Caki2 (cell line): ENCODE data around the gene LONP1. TPM values are rescaled to one million over a fixed set of nuclear protein-coding genes. Genes with fewer than 3 reads are reported as not detected.
A peak's percentile ranks its signal among the peaks of the same experiment; 100 is the strongest.

Experiments used
- DNase-seq: peaks from one replicate; pipeline ENCODE4 v3.0.0-alpha.2; 2015; ENCODE audit warnings: low read depth
- in situ Hi-C: cut with HindIII; loops from 2 replicates; pipeline ENCODE4 v1.10.0; 2016; ENCODE audit warnings: low sequenced_read_pairs, low pct_unique_long_range_greater_than_20kb, mixed read lengths
- total RNA-seq: library from RNA; depleted of rRNA; stranded (reverse); fragments of >200 nt; shearing (Covaris generic); gene quantifications from 2 replicates; pipeline ENCODE4 v1.2.3, GENCODE V29; 2014; ENCODE audit warnings: low replicate concordance

Gene LONP1
- total RNA-seq, 1 experiment from 2014 or later: 213 TPM

DNA sequence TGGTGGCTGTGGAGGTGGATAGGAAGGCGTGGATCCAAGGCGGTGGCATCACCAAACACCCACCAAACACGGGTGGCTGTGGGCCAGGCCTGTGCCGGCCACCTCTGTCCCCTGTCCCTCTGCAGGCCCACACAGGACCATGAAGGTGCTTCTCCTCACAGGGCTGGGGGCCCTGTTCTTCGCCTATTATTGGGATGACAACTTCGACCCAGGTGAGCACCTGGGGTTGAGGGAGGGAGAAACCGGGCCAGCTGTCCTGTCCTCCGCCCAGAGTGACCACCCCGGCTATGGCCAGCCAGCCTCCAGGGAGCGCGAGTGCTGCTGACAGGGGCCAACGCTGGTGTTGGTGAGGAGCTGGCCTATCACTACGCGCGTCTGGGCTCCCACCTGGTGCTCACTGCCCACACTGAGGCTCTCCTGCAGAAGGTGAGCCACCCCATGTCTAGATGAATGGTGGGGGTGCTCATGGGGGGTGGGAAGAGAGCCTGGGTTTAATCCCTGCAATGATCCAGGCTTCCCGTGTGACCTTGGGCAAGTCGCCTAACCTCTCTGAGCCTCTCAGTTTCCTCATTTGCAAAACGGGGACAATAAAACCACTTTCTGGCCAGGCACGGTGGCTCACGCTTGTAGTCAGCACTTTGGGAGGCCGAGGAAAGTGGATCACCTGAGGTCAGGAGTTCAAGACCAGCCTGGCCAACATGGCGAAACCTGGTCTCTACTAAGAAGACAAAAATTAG is 35.1 kb downstream of the LONP1 start:
- DNase-seq: no peak
- in situ Hi-C loops: no loop called here

DNA sequence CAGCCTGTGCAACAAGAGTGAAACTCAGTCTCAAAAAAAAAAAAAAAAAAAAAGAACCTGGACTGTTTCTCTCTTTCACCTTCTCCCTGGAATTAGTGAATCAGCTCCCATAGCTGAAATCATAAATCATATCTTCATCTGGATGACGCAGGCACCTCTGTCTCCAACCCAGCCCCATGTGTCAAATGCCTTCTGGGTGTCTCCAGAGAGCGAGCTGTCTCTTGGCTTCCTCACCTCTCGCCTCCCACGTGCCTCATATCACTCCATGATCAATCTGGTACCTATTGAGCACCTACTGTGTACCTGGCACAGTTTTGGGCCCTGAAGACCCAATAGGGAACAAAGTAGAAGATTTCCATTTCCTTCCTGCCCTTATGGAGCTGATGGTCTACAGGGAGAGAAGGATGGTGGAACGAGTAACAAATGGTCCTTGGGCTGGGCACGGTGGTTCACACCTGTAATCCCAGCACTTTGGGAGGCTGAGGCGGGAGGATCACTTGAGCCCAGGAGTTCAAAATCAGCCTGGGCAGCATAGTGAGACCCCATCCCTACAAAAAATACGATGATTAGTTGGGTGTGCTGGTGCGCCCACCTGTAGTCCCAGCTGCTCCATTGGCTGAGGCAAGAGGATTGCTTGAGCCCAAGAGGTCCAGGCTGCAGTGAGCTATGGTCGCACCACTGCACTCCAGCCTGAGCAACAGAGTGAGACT is 36.6 kb downstream of the LONP1 start:
- in situ Hi-C loops: no loop called here
- no peak for DNase-seq

DNA sequence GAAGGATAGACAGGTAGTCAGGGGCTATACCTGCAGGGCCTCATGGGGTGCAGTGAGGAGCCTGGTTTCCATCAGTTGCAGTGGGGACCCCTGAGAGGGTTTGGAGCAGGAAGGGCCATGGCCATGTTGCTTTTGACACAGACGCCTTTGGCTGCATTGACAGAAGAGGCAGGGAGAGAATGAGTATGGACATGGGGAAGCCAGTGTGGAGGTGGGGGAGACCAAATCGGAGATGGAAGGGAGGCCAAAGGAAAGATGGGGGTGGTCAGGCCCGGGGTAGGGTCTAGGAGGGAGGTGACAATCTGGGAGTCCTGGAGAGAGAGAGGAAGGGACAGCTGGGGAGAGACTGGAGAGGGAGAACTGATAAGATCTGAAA is 37.9 kb downstream of the LONP1 start:
- in situ Hi-C loops: no loop called here
- DNase-seq: no peak

DNA sequence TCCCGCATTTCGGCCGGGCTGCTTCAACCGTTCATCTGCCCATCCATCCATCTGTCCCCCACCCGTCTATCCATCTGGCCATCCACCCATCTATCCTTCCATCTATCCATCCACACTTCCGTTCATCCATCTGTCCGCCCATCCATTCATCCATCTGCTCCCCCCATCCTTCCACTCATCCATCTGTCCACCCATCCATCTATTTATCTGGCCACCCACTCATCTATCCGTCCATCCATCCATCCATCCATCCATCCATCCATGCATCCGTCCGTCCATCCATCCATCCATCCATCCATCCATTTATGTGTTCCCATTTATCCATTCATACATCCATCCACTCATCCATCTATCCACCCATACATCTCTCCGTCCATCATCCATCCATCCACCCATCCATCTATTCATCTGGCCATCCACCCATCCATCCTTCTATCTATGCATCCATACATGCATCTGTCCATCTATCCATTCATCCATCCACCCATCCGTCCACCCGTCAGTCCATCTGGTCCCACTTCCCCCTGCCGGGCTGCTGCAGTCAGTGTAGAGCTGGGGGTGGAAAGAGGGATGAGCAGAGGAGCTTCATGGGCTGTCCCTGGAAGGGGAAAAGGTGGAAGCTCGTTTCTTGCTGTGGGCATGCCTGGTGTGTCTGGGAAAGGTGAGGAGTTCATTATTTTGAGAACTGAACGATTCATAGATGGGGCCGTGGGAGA is 38.4 kb downstream of the LONP1 start:
- in situ Hi-C loops: no loop called here
- DNase-seq: no peak

DNA sequence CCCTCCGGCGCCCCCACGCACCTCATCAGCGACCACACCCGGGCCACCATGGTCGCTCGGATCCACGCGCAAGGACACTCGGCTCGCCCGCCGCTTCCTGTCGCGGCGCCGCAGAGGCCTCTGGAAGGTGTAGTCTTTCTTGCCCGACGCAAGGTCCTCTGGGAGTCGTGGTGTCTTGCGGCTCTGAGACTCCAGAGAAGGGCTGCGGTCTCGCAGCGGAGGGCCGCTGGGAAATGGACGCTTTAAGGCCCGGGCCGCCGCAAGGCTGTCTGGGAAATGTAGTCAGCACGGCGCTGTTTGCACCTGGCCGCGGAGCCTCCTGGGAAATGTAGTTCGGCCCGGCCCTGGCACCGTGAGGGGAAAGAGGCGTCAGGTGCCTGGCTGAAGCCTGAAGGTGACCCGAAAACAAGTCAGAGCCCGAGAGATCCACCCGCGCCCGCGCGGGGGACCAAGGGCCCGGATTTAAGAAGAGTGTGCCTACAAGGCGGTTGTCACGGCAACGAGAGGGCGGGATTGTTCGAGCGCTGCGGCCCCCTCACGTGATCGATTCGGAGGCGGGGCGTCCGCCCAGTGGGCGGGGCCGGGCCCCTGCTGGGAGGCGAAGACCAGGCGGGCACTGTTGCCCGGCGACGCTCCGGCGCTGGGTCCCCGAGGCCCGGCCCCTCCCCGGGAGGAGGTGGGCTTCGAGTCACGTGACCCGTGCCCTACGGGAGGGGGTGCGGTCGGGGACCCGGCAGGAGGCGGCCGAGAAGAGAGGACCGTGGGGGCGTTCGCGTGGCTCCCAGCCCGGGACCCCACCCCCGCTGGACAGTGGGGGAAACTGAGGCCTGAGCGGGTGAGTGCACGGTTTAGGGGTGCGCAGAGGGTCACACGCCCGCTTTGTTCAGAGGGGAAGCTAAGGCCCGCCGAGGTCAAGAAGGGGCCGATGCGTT is 39.2 kb downstream of the LONP1 start, which contains the start of the genes HSD11B1L and MICOS13:
HSD11B1L (plus strand) TSS at position 591 of the 932 bp plus-strand sequence. CDS start 3,806 bp downstream, outside the sequence.
MICOS13 (minus strand) TSS at position 80 of the 932 bp plus-strand sequence; CDS start at position 50, 30 bp downstream.
- in situ Hi-C loops: no loop called here
- peak; percentile 99 for DNase-seq

DNA sequence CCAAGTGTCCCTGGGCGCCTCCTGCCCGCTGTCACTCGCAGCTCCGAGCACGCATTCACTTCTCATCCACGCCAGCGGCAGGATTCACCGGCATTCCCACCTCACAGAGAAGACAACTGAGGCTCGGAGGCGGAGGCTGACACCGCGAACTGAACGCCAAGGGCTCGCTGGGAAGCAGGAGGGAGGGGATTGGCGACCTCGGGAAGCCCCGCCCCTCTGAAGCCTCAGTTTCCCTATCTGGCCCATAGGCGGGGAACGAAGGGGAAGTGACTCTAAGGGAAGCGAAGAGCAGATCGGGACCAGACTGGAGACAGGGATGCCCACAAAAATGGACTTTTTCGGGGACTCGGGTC is 39.9 kb downstream of the LONP1 start:
- no peak for DNase-seq
- in situ Hi-C loops: no loop called here

DNA sequence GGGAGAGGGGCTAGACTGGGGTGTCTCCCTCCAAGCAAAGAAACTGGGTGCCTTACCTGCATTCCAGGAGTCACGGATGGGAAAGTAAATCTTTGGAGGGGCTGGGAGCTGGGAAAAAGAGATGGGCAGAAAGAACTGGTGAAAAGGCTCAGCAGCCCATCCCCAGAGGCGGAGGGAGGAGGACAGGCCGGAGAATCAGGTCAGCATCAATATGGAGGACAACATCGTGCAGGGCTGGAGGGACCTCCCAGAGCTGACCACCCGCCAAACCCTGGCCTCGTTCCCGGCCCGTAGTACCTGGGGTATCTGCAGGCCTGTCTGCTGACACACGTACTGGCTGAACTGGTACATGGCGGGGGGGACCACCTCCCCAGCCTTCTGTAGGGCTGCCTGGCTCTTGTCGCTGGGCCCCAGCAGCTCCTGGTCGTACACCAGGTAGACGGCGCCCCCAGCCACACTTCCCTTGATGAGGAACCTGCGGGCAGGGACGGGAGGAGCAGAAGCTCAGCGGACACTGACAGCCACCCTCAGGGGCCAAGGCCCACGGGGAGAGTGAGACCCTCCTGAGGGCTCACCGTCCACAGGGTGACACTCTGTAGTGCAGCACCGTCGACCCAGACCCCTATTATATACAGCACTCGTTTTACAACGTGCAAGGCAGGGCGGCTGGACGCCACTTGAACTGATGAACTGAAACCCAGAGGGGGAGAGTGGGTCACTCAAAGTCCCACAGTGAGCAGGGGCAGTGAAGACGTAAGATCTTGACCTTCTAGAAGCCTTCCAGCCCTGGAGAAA is 40.5 kb downstream of the LONP1 start:
- in situ Hi-C loops: no loop called here
- no peak for DNase-seq

DNA sequence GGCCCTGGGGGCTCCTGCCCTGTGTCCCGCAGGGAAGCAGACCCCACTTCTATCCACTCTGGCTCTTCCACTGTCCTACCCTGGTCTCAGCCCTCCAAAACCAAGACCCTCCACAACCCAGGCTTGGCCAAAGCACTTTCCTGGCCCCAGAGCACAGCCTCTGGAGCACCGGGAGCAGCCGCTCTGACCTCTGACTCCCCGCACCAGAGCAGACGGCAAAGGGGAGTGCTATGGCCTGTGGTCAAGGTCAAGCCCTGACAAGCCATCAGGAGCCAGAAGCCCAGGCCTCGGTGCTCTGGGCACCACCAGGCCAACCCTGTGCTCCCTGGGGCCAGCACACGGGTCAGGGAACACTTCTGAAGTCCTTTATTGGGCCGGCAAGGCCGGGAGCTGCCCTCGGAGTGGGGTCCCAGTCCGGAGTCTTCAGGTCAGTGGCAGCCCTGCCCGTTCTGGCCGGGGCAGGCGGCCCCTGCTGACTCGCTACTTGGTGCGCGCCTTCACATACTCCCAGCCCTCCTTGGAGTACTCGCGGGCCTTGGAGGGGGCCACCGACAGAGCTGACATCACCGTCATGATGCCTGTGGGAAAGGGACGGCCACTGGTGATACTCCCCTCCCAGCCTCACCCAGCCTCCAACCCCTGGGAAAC is 41.8 kb downstream of the LONP1 start:
- in situ Hi-C loops: no loop called here
- no peak for DNase-seq

DNA sequence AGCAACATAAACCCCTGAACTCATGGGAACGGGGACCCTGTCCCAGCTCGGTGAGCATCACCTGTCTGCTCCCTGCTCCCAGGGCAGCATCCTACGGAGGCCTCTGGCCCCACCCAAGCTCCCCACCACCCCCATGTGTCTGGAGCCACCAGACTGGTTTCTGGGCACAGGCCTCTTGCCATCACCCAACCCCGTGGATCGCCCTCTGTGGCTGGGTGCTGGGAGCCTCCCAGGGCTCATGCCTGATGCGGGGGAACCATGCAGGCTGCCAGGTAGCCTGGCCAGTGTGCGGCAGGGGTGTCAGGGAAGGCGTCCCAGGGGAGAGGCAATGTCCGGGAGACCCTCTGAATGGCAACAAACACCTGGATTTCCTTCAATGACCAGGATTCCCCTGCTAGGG is 42.4 kb downstream of the LONP1 start:
- in situ Hi-C loops: no loop called here
- no peak for DNase-seq

DNA sequence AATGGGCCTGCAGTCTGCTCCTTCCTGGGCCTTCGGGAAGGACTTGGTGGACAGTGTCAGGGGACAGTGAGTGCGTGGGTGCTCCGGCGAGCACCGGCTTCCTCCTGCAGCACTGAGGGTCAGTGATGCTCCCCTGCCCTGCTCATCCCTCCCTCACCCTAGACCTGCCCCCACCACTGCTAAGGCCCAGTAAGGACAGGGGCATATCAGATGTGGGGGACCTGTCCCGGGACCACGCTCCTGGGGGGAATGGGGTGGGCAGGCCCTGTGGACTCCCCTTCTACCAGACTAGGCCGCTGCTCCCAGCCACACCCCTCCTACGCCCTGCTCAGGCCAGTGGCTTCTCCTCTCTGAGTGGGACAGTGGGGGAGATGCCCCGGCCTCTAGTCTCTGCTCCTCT is 42.8 kb downstream of the LONP1 start:
- no peak for DNase-seq
- in situ Hi-C loops: no loop called here

DNA sequence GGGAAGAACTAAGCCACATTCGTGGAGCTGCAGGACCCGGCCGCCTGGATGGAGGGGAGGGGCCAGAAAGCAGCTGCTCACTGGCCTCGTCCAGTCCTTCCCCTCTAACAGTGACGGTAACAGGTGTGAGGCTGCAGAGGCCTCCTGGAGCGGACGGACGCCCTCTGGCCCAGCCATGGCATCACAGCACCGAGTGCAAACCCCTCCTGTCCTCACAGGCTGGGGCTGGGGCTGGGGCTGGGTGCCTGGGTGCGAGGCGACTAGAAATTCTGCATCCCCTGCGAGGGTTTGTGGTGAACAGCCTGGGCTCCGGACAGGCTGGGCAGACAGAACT is 43.2 kb downstream of the LONP1 start:
- DNase-seq: no peak
- in situ Hi-C loops: no loop called here

DNA sequence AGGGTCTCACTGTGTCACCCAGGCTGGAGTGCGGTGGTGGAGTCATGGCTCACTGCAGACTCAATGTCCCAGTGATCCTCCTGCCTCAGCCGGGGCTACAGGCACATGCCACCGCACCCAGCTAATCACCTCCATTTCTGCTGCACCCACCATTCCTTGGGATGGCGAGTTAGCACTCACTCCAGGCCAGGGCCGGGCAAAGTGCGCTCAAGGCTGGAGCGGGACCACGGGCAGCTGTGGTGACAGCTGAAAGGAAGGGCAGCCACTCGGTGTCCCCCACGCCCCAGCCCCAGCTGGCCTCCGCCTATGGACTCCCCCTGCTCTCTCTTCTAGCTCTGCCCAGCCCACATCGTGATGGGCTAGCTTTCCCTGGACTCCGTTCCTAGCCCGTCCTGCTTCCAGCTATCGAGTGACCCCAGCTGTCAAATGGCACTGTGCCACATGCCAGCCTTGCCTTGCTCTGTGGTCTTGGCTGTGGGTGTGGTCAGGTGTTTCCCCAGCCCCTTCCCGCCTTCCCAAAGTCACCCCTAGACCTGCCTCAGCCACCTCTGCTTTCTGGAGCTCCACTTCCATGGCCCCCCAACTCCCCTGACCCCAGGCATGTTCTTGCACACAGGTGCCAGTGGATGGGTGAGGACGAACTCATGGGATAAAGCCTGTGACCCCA is 43.7 kb downstream of the LONP1 start:
- no peak for DNase-seq
- in situ Hi-C loops: no loop called here

DNA sequence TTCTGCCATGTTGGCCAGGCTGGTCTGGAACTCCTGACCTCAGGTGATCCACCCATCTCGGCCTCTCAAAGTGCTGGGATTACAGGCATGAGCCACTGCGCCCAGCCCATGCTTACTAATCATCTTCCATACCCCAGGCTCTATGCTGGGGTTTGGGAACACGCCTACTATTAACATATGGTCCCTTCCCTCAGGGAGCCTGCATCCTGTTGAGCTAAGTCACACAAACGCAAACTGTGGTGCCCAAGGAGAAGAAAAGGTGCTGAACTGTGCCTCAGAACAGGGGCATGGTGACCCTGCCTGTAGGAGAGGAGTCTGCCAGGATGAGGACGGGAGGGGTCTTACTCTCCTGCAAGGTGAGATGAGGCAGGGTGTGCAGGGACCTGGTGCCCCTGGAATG is 45.2 kb downstream of the LONP1 start:
- in situ Hi-C loops: no loop called here
- DNase-seq: no peak

DNA sequence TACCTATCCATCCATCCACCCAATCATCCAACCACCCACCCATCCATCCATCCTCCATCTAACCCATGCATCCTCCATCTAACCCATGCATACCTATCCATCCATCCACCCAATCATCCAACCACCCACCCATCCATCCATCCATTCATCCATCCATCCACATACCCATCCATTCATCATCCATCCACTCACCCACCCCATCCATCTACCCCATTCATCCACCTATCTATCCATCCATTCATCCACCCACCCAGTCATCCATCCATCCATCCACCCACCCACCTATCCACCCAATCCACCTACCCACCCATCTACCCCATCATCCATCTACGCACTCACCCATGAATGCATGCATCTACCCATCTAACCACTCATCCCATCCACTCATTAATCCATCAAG is 46.2 kb downstream of the LONP1 start:
- in situ Hi-C loops: no loop called here
- no peak for DNase-seq

DNA sequence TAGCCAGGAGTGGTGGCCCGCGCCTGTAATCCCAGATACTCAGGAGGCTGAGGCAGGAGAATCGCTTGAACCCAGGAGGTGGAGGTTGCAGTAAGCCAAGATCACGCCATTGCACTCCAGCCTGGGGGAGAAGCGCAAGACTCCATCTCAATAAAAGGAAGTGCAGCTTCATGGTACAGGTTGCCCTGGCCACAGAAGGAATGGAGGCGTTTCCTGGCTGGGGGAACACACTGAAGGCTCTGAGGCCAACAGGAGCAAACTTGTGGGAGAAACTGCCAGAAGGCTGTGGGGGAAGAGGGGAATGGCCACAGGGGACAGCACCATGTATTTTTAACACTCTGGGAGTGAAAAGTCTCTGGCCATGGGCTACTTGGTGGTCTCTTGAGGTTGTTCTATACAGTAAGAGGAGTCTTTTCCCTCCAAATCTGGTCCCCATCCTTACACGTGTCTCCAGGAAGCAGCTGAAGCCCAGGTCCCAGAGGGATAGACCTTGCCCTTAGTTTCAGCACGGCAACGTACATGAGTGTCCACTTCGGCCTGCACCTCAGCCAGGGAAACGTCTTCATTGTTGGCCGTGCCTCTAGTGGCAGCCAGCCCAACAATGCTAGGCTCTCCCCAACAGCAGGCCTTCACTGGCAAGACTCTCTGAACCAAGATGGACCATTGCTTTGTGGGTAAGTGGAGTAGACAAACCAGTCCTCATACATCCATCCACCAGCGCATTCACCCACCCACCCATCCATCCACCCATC is 47.1 kb downstream of the LONP1 start:
- in situ Hi-C loops: no loop called here

DNA sequence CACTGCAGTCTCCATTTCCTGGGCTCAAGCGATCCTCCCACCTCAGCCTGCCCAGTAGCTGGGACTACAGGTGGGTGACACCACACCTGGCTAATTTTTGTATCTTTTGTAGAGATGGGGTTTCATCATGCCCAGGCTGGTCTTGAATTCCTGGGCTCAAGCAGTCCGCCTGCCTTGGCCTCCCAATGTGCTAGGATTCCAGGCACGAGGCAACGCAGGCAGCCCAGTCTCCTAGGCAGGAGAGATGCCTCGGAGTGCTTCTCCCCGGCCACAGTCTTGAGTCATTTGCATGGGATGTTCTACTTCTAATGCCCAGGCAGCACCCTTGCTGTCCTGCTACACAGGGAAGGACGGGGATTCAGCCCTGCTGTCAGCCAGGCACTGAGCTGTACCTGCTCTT is 48.3 kb downstream of the LONP1 start:
- in situ Hi-C loops: no loop called here
- DNase-seq: no peak

More for the DNA sequence above, 47.1 kb downstream of the LONP1 start:
- DNase-seq: no peak
